Measurements from ENCODE around the gene AMFR. TPM values are rescaled to one million over a fixed set of nuclear protein-coding genes. Genes with fewer than 3 reads are reported as not detected.

The AMFR gene
- polyA plus RNA-seq, 12 donors = 25.9 to 909 (median 60.0) TPM

GRCh38 chr16:56334761-56335160 is 90.6 kb downstream of the AMFR start:
- no peak for DNase-seq

- peak; percentile 17 for DNase-seq
Measured at GRCh38 chr16:56332464-56333079, 92.8 kb downstream of the AMFR start.

GRCh38 chr16:56331915-56332314 is 93.4 kb downstream of the AMFR start:
- no peak for DNase-seq

GRCh38 chr16:56331399-56331798 is 93.9 kb downstream of the AMFR start:
- no peak for DNase-seq

- DNase-seq = no peak
Measured at GRCh38 chr16:56330476-56330875, 94.9 kb downstream of the AMFR start.

GRCh38 chr16:56329887-56330286 is 95.5 kb downstream of the AMFR start:
- no peak for DNase-seq

- DNase-seq = no peak
Measured at GRCh38 chr16:56328276-56329022, 96.9 kb downstream of the AMFR start.

- DNase-seq = no peak
Measured at GRCh38 chr16:56327929-56328258, 97.5 kb downstream of the AMFR start.

- no peak for DNase-seq
Measured at GRCh38 chr16:56327071-56327928, 98.0 kb downstream of the AMFR start.

- DNase-seq = no peak
Measured at GRCh38 chr16:56325956-56326355, 99.4 kb downstream of the AMFR start.

GRCh38 chr16:56324406-56324805 is 100.9 kb downstream of the AMFR start:
- no peak for DNase-seq

- no peak for DNase-seq
Measured at GRCh38 chr16:56321571-56321970, 103.8 kb downstream of the AMFR start.

GRCh38 chr16:56320811-56321558 is 104.4 kb downstream of the AMFR start:
- DNase-seq = no peak

- DNase-seq = no peak
Measured at GRCh38 chr16:56320056-56320455, 105.3 kb downstream of the AMFR start.

- no peak for DNase-seq
Measured at GRCh38 chr16:56319376-56319775, 106.0 kb downstream of the AMFR start.

GRCh38 chr16:56318827-56319140 is 106.6 kb downstream of the AMFR start:
- DNase-seq = no peak

GRCh38 chr16:56317998-56318826 is 107.1 kb downstream of the AMFR start:
- peak; percentile 85 for DNase-seq

- DNase-seq = no peak
Measured at GRCh38 chr16:56316545-56316944, 108.8 kb downstream of the AMFR start.

- no peak for DNase-seq
Measured at GRCh38 chr16:56315955-56316354, 109.4 kb downstream of the AMFR start.

- no peak for DNase-seq
Measured at GRCh38 chr16:56314244-56314850, 111.0 kb downstream of the AMFR start.

GRCh38 chr16:56312556-56312955 is 112.8 kb downstream of the AMFR start:
- DNase-seq = no peak

All from muscle of arm (tissue), 12 donors.